CD14-positive monocyte (primary cell): ENCODE results near the gene VIM. TPM values are rescaled to one million over a fixed set of nuclear protein-coding genes. Genes with fewer than 3 reads are reported as not detected.

Source experiments
- DNase-seq, 3 donors: peaks; one replicate each; pipeline ENCODE4 v3.0.0-alpha.2; 2011 to 2022
- H2AFZ ChIP-seq: 2 replicates; pipeline ENCODE4 v1.6.0; 2012; ENCODE audit warnings: mild to moderate bottlenecking, low read depth, low read length, inconsistent platforms; ENCODE audit not compliant: insufficient read depth, poor library complexity, severe bottlenecking
- H3K27ac ChIP-seq, 2 donors: 1 replicate in 1 of 2; 2 replicates in 1 of 2; pipeline ENCODE4 v1.5.1; 2012 to 2013; ENCODE audit warnings: low read length in 2 of 2, control low read depth in 1 of 2, inconsistent platforms in 1 of 2, low read depth in 1 of 2, mild to moderate bottlenecking in 1 of 2
- H3K27me3 ChIP-seq, 2 donors: one replicate each; pipeline versions ENCODE4 v1.6.0 to v1.6.1; 2011 to 2013; ENCODE audit warnings: low read length in 2 of 2; ENCODE audit not compliant: control insufficient read depth in 2 of 2, insufficient read depth in 2 of 2
- H3K36me3 ChIP-seq, 2 donors: replicated peaks in 1 of 2; 1 replicate in 1 of 2; 2 replicates in 1 of 2; pipeline versions ENCODE4 v1.5.1 to v1.6.1; 2012 to 2013; ENCODE audit warnings: low read length in 2 of 2, control low read depth in 1 of 2, inconsistent platforms in 1 of 2, mild to moderate bottlenecking in 1 of 2; ENCODE audit not compliant: insufficient read depth in 2 of 2, control insufficient read depth in 1 of 2
- H3K4me1 ChIP-seq, 2 donors: 1 replicate in 1 of 2; 2 replicates in 1 of 2; pipeline versions ENCODE4 v1.5.1 to v1.6.1; 2012 to 2013; ENCODE audit warnings: low read length in 2 of 2, control low read depth in 1 of 2, inconsistent platforms in 1 of 2, mild to moderate bottlenecking in 1 of 2, moderate library complexity in 1 of 2; ENCODE audit not compliant: insufficient read depth in 2 of 2, control insufficient read depth in 1 of 2
- H3K4me2 ChIP-seq: replicated peaks from 2 replicates; pipeline ENCODE3; 2012; ENCODE audit warnings: low read length, moderate library complexity, mild to moderate bottlenecking; ENCODE audit not compliant: poor library complexity, severe bottlenecking; ENCODE audit errors: extremely low read depth
- H3K4me3 ChIP-seq, 3 experiments: fragments of 200-600 bp in 1 of 3; sonication (generic) in 1 of 3; replicated peaks in 1 of 3; 1 replicate in 2 of 3; 2 replicates in 1 of 3; pipeline ENCODE4 v1.5.1; 2011 to 2013; ENCODE audit warnings: low read length in 3 of 3, mild to moderate bottlenecking in 3 of 3, control low read depth in 2 of 3, low read depth in 2 of 3, inconsistent platforms in 1 of 3, moderate library complexity in 1 of 3
- H3K79me2 ChIP-seq: 2 replicates; pipeline ENCODE4 v1.6.0; 2012; ENCODE audit warnings: mild to moderate bottlenecking, control low read depth, inconsistent platforms, low read length, moderate library complexity; ENCODE audit not compliant: insufficient read depth
- H3K9ac ChIP-seq: 2 replicates; pipeline ENCODE4 v1.6.0; 2017; ENCODE audit warnings: low read length, mild to moderate bottlenecking; ENCODE audit not compliant: insufficient read depth, poor library complexity, severe bottlenecking
- H3K9me3 ChIP-seq, 2 donors: replicated peaks in 1 of 2; 1 replicate in 1 of 2; 2 replicates in 1 of 2; pipeline versions ENCODE4 v1.5.1 to v1.6.1; 2012 to 2013; ENCODE audit warnings: low read length in 2 of 2, control low read depth in 1 of 2; ENCODE audit not compliant: control insufficient read depth in 1 of 2, insufficient read depth in 1 of 2
- H4K20me1 ChIP-seq: 2 replicates; pipeline ENCODE4 v1.6.0; 2012; ENCODE audit warnings: mild to moderate bottlenecking, low read length, control low read depth, moderate library complexity; ENCODE audit not compliant: insufficient read depth
- H3K27ac Mint-ChIP-seq, 7 donors: one replicate each; pipeline ENCODE4 v1.8.0; 2020; ENCODE audit warnings: mild to moderate bottlenecking in 7 of 7, mixed read lengths in 7 of 7, moderate library complexity in 6 of 7, inconsistent platforms in 2 of 7
- H3K27me3 Mint-ChIP-seq, 3 donors: one replicate each; pipeline ENCODE4 v1.8.0; 2021 to 2022; ENCODE audit warnings: low read depth in 3 of 3, mild to moderate bottlenecking in 3 of 3, mixed read lengths in 3 of 3, moderate library complexity in 3 of 3, inconsistent platforms in 1 of 3
- H3K36me3 Mint-ChIP-seq, 2 donors: one replicate each; pipeline ENCODE4 v1.8.0; 2020; ENCODE audit warnings: mixed read lengths in 2 of 2, inconsistent platforms in 1 of 2, mild to moderate bottlenecking in 1 of 2
- H3K4me1 Mint-ChIP-seq: one replicate; pipeline ENCODE4 v1.8.0; 2020; ENCODE audit warnings: mild to moderate bottlenecking, mixed read lengths
- H3K4me3 Mint-ChIP-seq, 2 donors: one replicate each; pipeline ENCODE4 v1.8.0; 2020; ENCODE audit warnings: mild to moderate bottlenecking in 2 of 2, mixed read lengths in 2 of 2, moderate library complexity in 1 of 2
- H3K9me3 Mint-ChIP-seq, 7 donors: one replicate each; pipeline ENCODE4 v1.8.0; 2020 to 2022; ENCODE audit warnings: mixed read lengths in 7 of 7, mild to moderate bottlenecking in 6 of 7, moderate library complexity in 6 of 7, inconsistent platforms in 2 of 7
- CTCF ChIP-seq: fragments of 200-600 bp; IDR thresholded peaks from one replicate; pipeline ENCODE4 v1.8.0; 2022; ENCODE audit warnings: antibody characterized with exemption, mild to moderate bottlenecking
- WGBS: methylation state at CpG from one replicate; pipeline ENCODE4 v1.1.5; 2013; ENCODE audit warnings: missing lambda C conversion rate; ENCODE audit not compliant: insufficient coverage; 5-methylcytosine and 5-hydroxymethylcytosine counted together
- intact Hi-C, 2 donors: fragments of 100-400 bp; cut with micrococcal nuclease; formaldehyde crosslinking; loops; one replicate each; pipeline versions ENCODE4 v1.15.0 to v1.15.1; 2023
- polyA plus RNA-seq, 3 donors: library from polyadenylated mRNA; depleted of rRNA in 1 of 3; unstranded in 2 of 3; stranded (reverse) in 1 of 3; fragments of 300-500 nt in 2 of 3; fragments of >200 nt in 1 of 3; fragmentation: Illumina TruSeq in 2 of 3; gene quantifications; 1 replicate in 2 of 3; 2 replicates in 1 of 3; pipeline ENCODE4 v1.2.3, GENCODE V29; 2012 to 2021

VIM gene
- polyA plus RNA-seq, 3 donors = 697 to 4,055 (median 932) TPM

- Histone ChIP-seq H3K79me2 (no peaks in the 10 kb centered on the region), H3K27me3 (no peaks in the 10 kb centered on the region), H4K20me1 (no peaks in the 10 kb centered on the region), H2AFZ (no peak overlapping the region), H3K36me3 (no peaks in the 10 kb centered on the region), H3K9ac (no peak overlapping the region), H3K27ac (no peak overlapping the region), H3K4me3 (no peak overlapping the region), H3K9me3 (peaks cover 8 to 9% of the 10 kb centered on the region in 2 donors), H3K4me1 (no peaks in the 10 kb centered on the region), H3K4me2 (no peak overlapping the region)
- intact Hi-C loops = no loop called here
- 57% methylated on average over 1 of the region's 9 CpGs for WGBS
- H3K4me3 Mint-ChIP-seq = no peak overlapping the region
- no peaks in the 10 kb centered on the region for H3K36me3 Mint-ChIP-seq
- H3K27me3 Mint-ChIP-seq = peaks cover 0 to 1% (median 0%) of the 10 kb centered on the region in 3 donors
- DNase-seq = no peak
- H3K27ac Mint-ChIP-seq = no peak overlapping the region
- TF ChIP-seq CTCF = no peak
- no peaks in the 10 kb centered on the region for H3K4me1 Mint-ChIP-seq
- peaks cover 7 to 29% (median 11%) of the 10 kb centered on the region in 7 donors for H3K9me3 Mint-ChIP-seq
Observed at GRCh38 chr10:17276756-17277424, 48.8 kb downstream of the VIM start.

DNA sequence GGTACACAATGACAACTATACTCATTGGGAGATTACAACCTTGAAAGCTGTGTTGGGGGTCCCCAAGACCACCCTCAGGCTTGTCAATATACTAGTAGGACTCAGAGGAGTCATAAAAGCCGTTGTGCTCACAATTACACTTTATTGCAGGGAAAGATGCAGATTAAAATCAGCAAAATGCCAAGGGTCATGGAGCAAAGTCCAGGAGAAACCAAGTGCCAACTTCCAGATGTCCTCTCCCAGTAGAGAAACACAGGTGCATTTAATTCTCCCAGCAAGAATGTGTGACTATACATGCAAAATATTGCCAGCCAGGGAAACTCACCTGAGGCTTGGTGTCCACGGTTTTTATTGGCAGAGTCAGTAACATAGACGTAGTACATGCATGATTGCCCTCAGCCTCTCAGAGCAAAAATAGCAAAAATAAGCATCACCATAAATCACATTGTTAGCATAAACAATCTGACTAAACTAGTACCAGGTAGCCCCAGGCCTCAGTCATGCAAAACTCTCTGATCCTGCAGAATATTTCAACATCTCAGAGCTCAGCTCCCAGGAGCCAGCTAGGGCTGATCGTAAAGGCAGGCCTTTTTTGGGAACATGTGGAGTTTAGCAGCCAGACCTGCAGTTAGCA lies 50.7 kb downstream of the VIM start:
- Mint-ChIP-seq H3K36me3 (no peaks in the 10 kb centered on the region), H3K9me3 (peaks cover 10 to 39% (median 21%) of the 10 kb centered on the region in 7 donors), H3K27me3 (peaks cover 0 to 1% (median 0%) of the 10 kb centered on the region in 3 donors), H3K4me3 (no peak overlapping the region), H3K27ac (no peak overlapping the region), H3K4me1 (no peaks in the 10 kb centered on the region)
- no peak for DNase-seq
- Histone ChIP-seq H3K27ac (no peak overlapping the region), H3K4me2 (no peak overlapping the region), H3K79me2 (no peaks in the 10 kb centered on the region), H3K9ac (no peak overlapping the region), H3K4me3 (no peak overlapping the region), H2AFZ (no peak overlapping the region), H3K9me3 (peaks cover 17 to 19% of the 10 kb centered on the region in 2 donors), H3K27me3 (no peaks in the 10 kb centered on the region), H4K20me1 (no peaks in the 10 kb centered on the region), H3K36me3 (no peaks in the 10 kb centered on the region), H3K4me1 (no peaks in the 10 kb centered on the region)
- TF ChIP-seq CTCF = no peak
- WGBS = 91% methylated on average over 3 of the region's 4 CpGs
- intact Hi-C loops = no loop called here
